K562 (cell line): Measurements from ENCODE around the gene MAP1A. TPM values are rescaled to one million over a fixed set of nuclear protein-coding genes. Genes with fewer than 3 reads are reported as not detected.

Experiments used
- ATAC-seq: fragments of 200-7000 bp; cut with Tn5 transposase; 3 replicates; pipeline ENCODE4 v1.9.1; 2020; ENCODE audit warnings: moderate library complexity
- BruUV-seq: library from RNA; stranded (reverse); fragments of 400-500 nt; replicated peaks from 2 replicates; lab custom pipeline; 2021; lab: Mats Ljungman, UMichigan
- CTCF ChIA-PET: fragments of 300-600 bp; formaldehyde crosslinking; extraction: SDS; loops from one replicate; lab custom pipeline; 2021; ENCODE audit warnings: low intra/inter-chr PET ratio; lab: Yijun Ruan, JAX
- POLR2A ChIA-PET: fragments of 300-600, 350-650 bp; sonication (Branson Sonifier 250); formaldehyde crosslinking; extraction: SDS; loops from one replicate; lab custom pipeline; 2021; ENCODE audit warnings: antibody characterized with exemption, inconsistent platforms; lab: Yijun Ruan, JAX
- DNase-seq, 4 experiments: peaks; one replicate each; pipeline versions ENCODE4 v3.0.0 to v3.0.0-alpha.2; 2011 to 2018; ENCODE audit warnings: low spot score in 3 of 4, mixed read lengths in 3 of 4; ENCODE audit errors: extremely low read depth in 1 of 4
- FAIRE-seq: peaks from 2 replicates; lab custom pipeline; 2011; peaks lifted over from hg19 to GRCh38; lab: Jason Lieb, UNC
- H2AFZ ChIP-seq: 2 replicates; pipeline ENCODE4 v1.6.0; 2011; ENCODE audit warnings: low read depth, low read length, control low read depth, inconsistent platforms
- H3K27ac ChIP-seq: fragments of 200-600 bp; 3 replicates; pipeline ENCODE4 v1.8.0; 2011; ENCODE audit warnings: low read depth, mild to moderate bottlenecking, control low read depth, inconsistent platforms, low read length, moderate library complexity, mixed read lengths; ENCODE audit errors: extremely low read depth
- H3K27me3 ChIP-seq, 2 experiments: fragments of 300-600 bp in 1 of 2; 2 replicates in 1 of 2; 3 replicates in 1 of 2; pipeline versions ENCODE4 v1.6.0 to v1.8.0; 2011; ENCODE audit warnings: inconsistent platforms in 2 of 2, low read length in 2 of 2, mild to moderate bottlenecking in 1 of 2, mixed read lengths in 1 of 2, moderate library complexity in 1 of 2; ENCODE audit not compliant: control insufficient read depth in 2 of 2, insufficient read depth in 2 of 2
- H3K36me3 ChIP-seq: fragments of 300-600 bp; 3 replicates; pipeline ENCODE4 v1.8.0; 2011; ENCODE audit warnings: mild to moderate bottlenecking, low read length, inconsistent platforms; ENCODE audit not compliant: control insufficient read depth, insufficient read depth
- H3K4me1 ChIP-seq, 2 experiments: fragments of 200-600 bp in 1 of 2; replicated peaks in 1 of 2; 2 replicates in 1 of 2; 3 replicates in 1 of 2; pipeline versions ENCODE4 v1.5.1 to v1.8.0; 2011; ENCODE audit warnings: inconsistent platforms in 2 of 2, low read length in 2 of 2, mild to moderate bottlenecking in 1 of 2, mixed read lengths in 1 of 2, moderate library complexity in 1 of 2; ENCODE audit not compliant: control insufficient read depth in 2 of 2, insufficient read depth in 2 of 2
- H3K4me2 ChIP-seq: 2 replicates; pipeline ENCODE4 v1.6.1; 2011; ENCODE audit warnings: low read length, control low read depth, inconsistent platforms, mixed read lengths; ENCODE audit not compliant: insufficient read depth
- H3K4me3 ChIP-seq: fragments of 200-600 bp; sonication (generic), shearing (Covaris generic); 2 replicates; pipeline ENCODE4 v1.5.1; 2016; ENCODE audit warnings: control low read depth, inconsistent platforms
- H3K79me2 ChIP-seq: fragments of 200-600 bp; 3 replicates; pipeline ENCODE4 v1.8.0; 2011; ENCODE audit warnings: low read length, inconsistent platforms; ENCODE audit not compliant: control insufficient read depth, insufficient read depth
- H3K9ac ChIP-seq, 2 experiments: 2 replicates each; pipeline versions ENCODE4 v1.6.0 to v1.6.1; 2011; ENCODE audit warnings: low read depth in 2 of 2, low read length in 2 of 2, control low read depth in 1 of 2, inconsistent platforms in 1 of 2, mild to moderate bottlenecking in 1 of 2, mixed read lengths in 1 of 2; ENCODE audit not compliant: insufficient read depth in 1 of 2
- H3K9me1 ChIP-seq: one replicate; pipeline ENCODE4 v1.6.0; 2011; ENCODE audit warnings: inconsistent platforms, mild to moderate bottlenecking, low read length, moderate library complexity; ENCODE audit not compliant: control insufficient read depth, insufficient read depth
- H3K9me3 ChIP-seq: replicated peaks from 2 replicates; pipeline ENCODE4 v1.5.1; 2011; ENCODE audit warnings: low read depth, low read length, inconsistent platforms; ENCODE audit not compliant: control insufficient read depth, insufficient read depth
- H4K20me1 ChIP-seq: replicated peaks from 2 replicates; pipeline ENCODE4 v1.6.1; 2011; ENCODE audit warnings: low read length, inconsistent platforms, mixed read lengths; ENCODE audit not compliant: control insufficient read depth, insufficient read depth
- ARID4B ChIP-seq: sonication (generic); formaldehyde crosslinking; IDR thresholded peaks from 2 replicates; pipeline ENCODE4 v1.8.0; 2022; ENCODE audit warnings: mild to moderate bottlenecking, missing genetic modification reagents
- ATF4 ChIP-seq: fragments of 450-650 bp; formaldehyde crosslinking; IDR thresholded peaks from 2 replicates; pipeline ENCODE4 v1.4.0; 2022; ENCODE audit warnings: mild to moderate bottlenecking, moderate library complexity
- ATF7 ChIP-seq: fragments of 450-650 bp; IDR thresholded peaks from 2 replicates; pipeline ENCODE4 v1.7.1; 2014; ENCODE audit warnings: mild to moderate bottlenecking, moderate library complexity
- C11orf30 ChIP-seq: fragments of 450-650 bp; IDR thresholded peaks from 2 replicates; pipeline ENCODE4 v1.6.1; 2016; ENCODE audit warnings: low read depth, mild to moderate bottlenecking
- CXXC5 ChIP-seq: fragments of 250-450 bp; sonication (Bioruptor Pico); IDR thresholded peaks from 2 replicates; pipeline ENCODE4 v1.8.0; 2022; ENCODE audit warnings: inconsistent platforms, mild to moderate bottlenecking, moderate library complexity
- ELK3 ChIP-seq: fragments of 450-650 bp; formaldehyde crosslinking; IDR thresholded peaks from 2 replicates; pipeline ENCODE4 v1.4.0; 2020; ENCODE audit warnings: mild to moderate bottlenecking
- FOXJ2 ChIP-seq: fragments of 200-800 bp; sonication (Bioruptor generic); IDR thresholded peaks from 2 replicates; pipeline ENCODE4 v1.6.1; 2016; ENCODE audit warnings: missing genetic modification characterization, missing compliant biosample characterization
- HNRNPK ChIP-seq: fragments of 200-400 bp; formaldehyde crosslinking; IDR thresholded peaks from one replicate; pipeline ENCODE4 v1.6.1; 2018; ENCODE audit warnings: mild to moderate bottlenecking, low read depth, low read length; ENCODE audit not compliant: poor library complexity, severe bottlenecking
- HNRNPUL1 ChIP-seq: fragments of 200-400 bp; formaldehyde crosslinking; IDR thresholded peaks from 2 replicates; pipeline ENCODE4 v1.6.1; 2017; ENCODE audit warnings: low read length
- MCM5 ChIP-seq: fragments of 450-650 bp; IDR thresholded peaks from 2 replicates; pipeline ENCODE4 v1.6.1; 2016; ENCODE audit warnings: low read depth
- MXI1 ChIP-seq: IDR thresholded peaks from 2 replicates; pipeline ENCODE4 v1.6.1; 2011; ENCODE audit warnings: low read depth, mild to moderate bottlenecking, improper control_type of control experiment, low read length
- NBN ChIP-seq: fragments of 450-650 bp; IDR thresholded peaks from 2 replicates; pipeline ENCODE4 v1.6.1; 2016; ENCODE audit warnings: low read depth, mild to moderate bottlenecking
- YBX1 ChIP-seq: fragments of 450-650 bp; IDR thresholded peaks from 2 replicates; pipeline ENCODE4 v1.7.1; 2016; ENCODE audit warnings: mild to moderate bottlenecking
- ZFPM2 ChIP-seq: fragments of 250-450 bp; sonication (Bioruptor Pico); IDR thresholded peaks from 2 replicates; pipeline ENCODE4 v1.5.1; 2022; ENCODE audit warnings: mild to moderate bottlenecking
- ZNF24 ChIP-seq: fragments of 450-650 bp; IDR thresholded peaks from 2 replicates; pipeline ENCODE4 v1.6.1; 2016
- ZNF445 ChIP-seq: fragments of 250-450 bp; sonication (Bioruptor Pico); IDR thresholded peaks from 2 replicates; pipeline ENCODE4 v1.4.0; 2020; ENCODE audit warnings: low read depth, mild to moderate bottlenecking, moderate library complexity
- WGBS: fragments of 100-300 bp; shearing (Covaris generic); methylation state at CpG from one replicate; pipeline ENCODE4 v1.1.6; 2016; ENCODE audit warnings: low coverage, mixed read lengths; ENCODE audit not compliant: insufficient coverage; ENCODE audit errors: missing lambda C conversion rate; 5-methylcytosine and 5-hydroxymethylcytosine counted together
- in situ Hi-C: fragments of 300-500 bp; cut with MboI; formaldehyde crosslinking; loops from 4 replicates; pipeline ENCODE4 v1.15.0; 2018; ENCODE audit warnings: inconsistent platforms, mixed read lengths
- intact Hi-C: fragments of 100-400 bp; cut with micrococcal nuclease; formaldehyde crosslinking; loops from 2 replicates; pipeline ENCODE4 v1.14.2; 2022
- polyA plus RNA-seq, 8 experiments: library from polyadenylated mRNA; depleted of rRNA in 4 of 8; stranded (reverse) in 5 of 8; unstranded in 3 of 8; fragments of >200 nt; fragmentation: Nextera tagmentation in 2 of 8; fragmentation: Illumina TruSeq in 1 of 8; extraction: Ambion mirVana in 2 of 8; extraction: Trizol in 1 of 8; gene quantifications; 2 replicates each; pipeline versions ENCODE4 v1.2.1 to v1.2.3, GENCODE V29; 2011 to 2014; ENCODE audit warnings: inconsistent platforms in 1 of 8, missing spikeins in 1 of 8
- total RNA-seq, 7 experiments: library from RNA; depleted of rRNA in 6 of 7; stranded (reverse); fragments of >200 nt in 6 of 7; fragmentation: Illumina TruSeq in 2 of 7; extraction: Trizol in 2 of 7; gene quantifications; 2 replicates each; pipeline versions ENCODE4 v1.2.1 to v1.2.3, GENCODE V29; 2011 to 2021; ENCODE audit warnings: low replicate concordance in 1 of 7

MAP1A gene
- total and polyA plus RNA-seq, 9 of the 15 experiments (the other 6 are each of a cell fraction or from before 2014, with no cell fraction given) = 2.0 to 20.3 (median 7.3) TPM

- in situ Hi-C loops = no loop called here
- Histone ChIP-seq H3K4me1 (peaks cover 8 to 10% of the 10 kb centered on the region in 2 experiments; a peak in 4 of 5 replicates), H3K27me3 (no peaks in the 10 kb centered on the region), H3K27ac (peak overlapping the region; percentile 47), H2AFZ (0 out of 2 replicates have a peak overlapping the region, but pooled peaks have one; percentile 26), H3K9ac (no peak overlapping the region; a peak in 1 of 4 replicates), H3K4me3 (no peak overlapping the region), H3K4me2 (peak overlapping the region; percentile 45; the same call in 1 of the 2 replicates), H3K9me1 (no peaks in the 10 kb centered on the region), H3K36me3 (peaks cover 56% of the 10 kb centered on the region), H4K20me1 (no peaks in the 10 kb centered on the region), H3K9me3 (no peaks in the 10 kb centered on the region; the same call in 1 of the 2 replicates), H3K79me2 (peaks cover 2% of the 10 kb centered on the region; the same call in 1 of the 3 replicates)
- intact Hi-C loops = loop anchor here (2.0 kb wide), 1 partner anchor 27 kb away; no protein-coding TSS in a partner anchor
- FAIRE-seq (peak; percentile 66), ATAC-seq (peak; percentile 75), DNase-seq (peak in 2 of 4 experiments; percentile 19 to 35)
- no TSS peak for BruUV-seq
- CTCF ChIA-PET = interaction anchor here (1.0 kb wide), 1 partner anchor 30 kb away, joined by 3 read pairs; no protein-coding TSS in a partner anchor
- WGBS = 21% methylated on average over 4 of the region's 4 CpGs
- POLR2A ChIA-PET = interaction anchor here (0.5 to 1.0 kb wide), 5 partner anchors 9 to 260 kb away, joined by 3 to 8 read pairs (median 3); partner anchors contain the start of gene TP53BP1
- no peak for TF ChIP-seq ZNF24
- TF ChIP-seq C11orf30 = peak; percentile 43; the same call in 1 of the 2 replicates
- no peak for TF ChIP-seq YBX1
- 0 out of 2 replicates have a peak, but pooled peaks have one; percentile 24 for TF ChIP-seq ATF7
- TF ChIP-seq MXI1 = no peak
- no peak for TF ChIP-seq ATF4
- no peak for TF ChIP-seq MCM5
- no peak for TF ChIP-seq HNRNPUL1
- TF ChIP-seq FOXJ2 (tag) = no peak
- no peak for TF ChIP-seq HNRNPK
- TF ChIP-seq CXXC5 (CRISPR knock-in tag) = no peak
- TF ChIP-seq ARID4B (CRISPR knock-in tag) = no peak
- TF ChIP-seq ZNF445 (CRISPR knock-in tag) = no peak
- TF ChIP-seq ZFPM2 = no peak
- no peak for TF ChIP-seq NBN
- no peak for TF ChIP-seq ELK3 (CRISPR knock-in tag)
Measured at GRCh38 chr15:43483297-43484128, 33.9 kb upstream of the MAP1A start.
